H1 (cell line): ENCODE results near the gene BRCA1. TPM values are rescaled to one million over a fixed set of nuclear protein-coding genes. Genes with fewer than 3 reads are reported as not detected.

ENCODE experiments used
- BRCA1 ChIP-seq: IDR thresholded peaks from 2 replicates; pipeline ENCODE4 v1.6.1; 2012; ENCODE audit warnings: low read depth, low read length, improper control_type of control experiment
- CBX5 ChIP-seq: fragments of 300-800, 300-1000 bp; sonication (generic); IDR thresholded peaks from 2 replicates; pipeline ENCODE4 v1.7.1; 2016; ENCODE audit warnings: antibody characterized with exemption, low read length, low read depth
- GABPA ChIP-seq: IDR thresholded peaks from 2 replicates; pipeline ENCODE4 v1.6.1; 2011; ENCODE audit warnings: mild to moderate bottlenecking, low read length, moderate library complexity, borderline replicate concordance; ENCODE audit not compliant: insufficient read depth
- HDAC2 ChIP-seq, 2 experiments: fragments of 300-600 bp in 1 of 2; sonication (generic) in 1 of 2; IDR thresholded peaks; 2 replicates each; pipeline ENCODE4 v1.6.1; 2011 to 2012; ENCODE audit warnings: low read depth in 2 of 2, low read length in 2 of 2, mild to moderate bottlenecking in 2 of 2, moderate library complexity in 2 of 2, borderline replicate concordance in 1 of 2, inconsistent platforms in 1 of 2
- HDAC6 ChIP-seq: IDR thresholded peaks from one replicate; pipeline ENCODE4 v1.7.1; 2012; ENCODE audit warnings: low read depth, mild to moderate bottlenecking, inconsistent platforms, low read length, moderate library complexity
- JUND ChIP-seq: IDR thresholded peaks from 2 replicates; pipeline ENCODE4 v1.6.1; 2011; ENCODE audit warnings: mild to moderate bottlenecking, improper control_type of control experiment, low read length
- KDM4A ChIP-seq: IDR thresholded peaks from one replicate; pipeline ENCODE4 v1.7.1; 2012; ENCODE audit warnings: low read depth, mild to moderate bottlenecking, moderate library complexity, low read length, inconsistent platforms; ENCODE audit not compliant: severe bottlenecking
- NANOG ChIP-seq: IDR thresholded peaks from 2 replicates; pipeline ENCODE4 v1.6.1; 2011; ENCODE audit warnings: low read length, low read depth, mild to moderate bottlenecking, inconsistent platforms; ENCODE audit not compliant: insufficient read depth, poor library complexity, severe bottlenecking
- PHF8 ChIP-seq: fragments of 200-600 bp; sonication (generic); conservative IDR thresholded peaks from 2 replicates; pipeline ENCODE4 v1.7.1; 2012; ENCODE audit warnings: low read depth, mild to moderate bottlenecking, inconsistent platforms, low read length, moderate library complexity
- RBBP5 ChIP-seq: IDR thresholded peaks from 2 replicates; pipeline ENCODE4 v1.7.1; 2012; ENCODE audit warnings: low read depth, mild to moderate bottlenecking, inconsistent platforms, low read length, moderate library complexity, borderline replicate concordance
- RNF2 ChIP-seq: fragments of 200-900, 300-1000 bp; sonication (generic); IDR thresholded peaks from 2 replicates; pipeline ENCODE4 v1.7.1; 2016; ENCODE audit warnings: borderline replicate concordance, low read depth, mild to moderate bottlenecking, antibody characterized with exemption, low read length; ENCODE audit not compliant: poor library complexity, severe bottlenecking; ENCODE audit errors: missing control alignments
- SIRT6 ChIP-seq: IDR thresholded peaks from one replicate; pipeline ENCODE4 v1.7.1; 2012; ENCODE audit warnings: low read length, inconsistent platforms
- SIX5 ChIP-seq: IDR thresholded peaks from 2 replicates; pipeline ENCODE4 v1.6.1; 2011; ENCODE audit warnings: mild to moderate bottlenecking, low read depth, low read length
- TBP ChIP-seq: IDR thresholded peaks from 2 replicates; pipeline ENCODE4 v1.6.1; 2011; ENCODE audit warnings: low read depth, low read length, improper control_type of control experiment
- polyA plus RNA-seq, 7 experiments: library from polyadenylated mRNA; depleted of rRNA in 3 of 7; stranded (reverse) in 5 of 7; unstranded in 2 of 7; fragments of >200 nt in 5 of 7; fragments of 200-250 nt in 2 of 7; gene quantifications; 1 replicate in 5 of 7; 2 replicates in 1 of 7; 4 replicates in 1 of 7; pipeline versions ENCODE4 v1.2.1 to v1.2.3, GENCODE V29; 2011 to 2013; ENCODE audit warnings: missing spikeins in 2 of 7, mixed read lengths in 2 of 7
- total RNA-seq: library from RNA; stranded (reverse); fragmentation: NEBNext Ultra II Directional; extraction: Animal tissue kit (Norgen Biotek cat#: 25700); gene quantifications from 2 replicates; pipeline ENCODE4 v1.2.1, GENCODE V29; 2021
- TF ChIP-seq, protein P1 (sequence below), 3 experiments: IDR thresholded peaks; 1 replicate in 2 of 3; 2 replicates in 1 of 3; pipeline versions ENCODE4 v1.5.1 to v1.6.1; 2011; ENCODE audit warnings: low read length in 3 of 3, mild to moderate bottlenecking in 3 of 3, inconsistent platforms in 2 of 3, low read depth in 1 of 3, moderate library complexity in 1 of 3; ENCODE audit not compliant: insufficient read depth in 1 of 3; ENCODE audit errors: control extremely low read depth in 1 of 3
- TF ChIP-seq, protein P2 (sequence below): IDR thresholded peaks from 2 replicates; pipeline ENCODE4 v1.6.1; 2012; ENCODE audit warnings: low read length, inconsistent platforms
- TF ChIP-seq, protein P3 (sequence below): IDR thresholded peaks from 2 replicates; pipeline ENCODE4 v1.6.1; 2012; ENCODE audit warnings: inconsistent platforms

The BRCA1 gene
- total and polyA plus RNA-seq, 2 of the 8 experiments (the other 6 are each of a cell fraction or from before 2014, with no cell fraction given), result 30.7 to 39.2 TPM

DNA sequence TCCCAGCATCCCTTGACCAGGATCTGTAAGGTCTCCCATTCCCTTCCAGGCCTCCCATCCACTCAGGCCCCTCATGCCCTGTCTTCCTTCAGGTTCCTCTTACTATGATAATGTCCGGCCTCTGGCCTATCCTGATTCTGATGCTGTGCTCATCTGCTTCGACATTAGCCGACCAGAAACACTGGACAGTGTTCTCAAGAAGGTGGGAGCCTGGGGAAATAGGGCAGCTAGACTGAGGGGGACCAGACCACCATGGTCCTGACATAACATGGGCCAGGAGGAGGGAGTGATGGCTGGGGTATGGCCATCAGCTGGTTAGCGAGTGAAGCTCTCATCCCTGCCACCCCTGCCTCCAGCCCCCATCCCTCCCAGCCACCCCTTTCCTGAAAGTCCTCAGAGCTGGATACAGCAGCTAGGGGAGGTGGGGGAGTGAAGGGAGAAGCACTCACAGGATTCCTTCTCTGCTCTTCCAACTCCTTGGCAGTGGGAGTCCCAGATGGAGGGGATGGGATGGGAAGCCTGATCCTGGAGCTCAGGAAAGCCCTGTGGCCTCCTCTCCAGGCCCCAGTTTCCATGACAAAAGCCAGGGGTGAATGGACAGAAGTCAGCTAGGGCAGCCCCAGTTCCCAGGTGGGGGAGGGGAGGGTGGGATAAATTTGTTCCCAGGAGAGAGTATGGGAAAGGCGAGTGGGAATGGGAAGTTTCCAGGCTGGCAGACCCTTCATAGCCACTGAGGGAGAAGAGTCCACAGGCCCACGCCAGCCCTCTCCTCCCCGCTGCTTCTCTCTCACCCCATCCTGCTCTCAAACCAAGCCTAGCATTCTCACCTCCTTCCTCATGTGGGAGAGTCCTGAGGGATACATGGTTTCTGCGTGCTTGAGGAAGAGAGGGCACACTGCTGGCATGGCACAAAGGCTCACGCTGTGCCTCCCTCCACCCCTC is 97.8 kb downstream of the BRCA1 start (continued):
- TF ChIP-seq HDAC2 (IDR thresholded peaks at IDR 0.05; ENCODE audit: borderline replicate concordance in 1 of 2, low read depth in 2 of 2, low read length in 2 of 2) (0 out of 4 replicates have a peak, but pooled peaks of 1 of the 2 experiments have one; percentile 39), RBBP5 (peak; percentile 85; the same call in 1 of the 2 replicates), CBX5 (no peak), KDM4A (peak; percentile 1), HDAC6 (no peak), SIX5 (no peak), JUND (no peak), TBP (peak; percentile 26; the same call in 1 of the 2 replicates), NANOG (no peak), RNF2 (no peak), BRCA1 (no peak), PHF8 (no peak), GABPA (0 out of 2 replicates have a peak, but pooled peaks have one; percentile 17), SIRT6 (no peak)
- TF ChIP-seq, protein P1, sequence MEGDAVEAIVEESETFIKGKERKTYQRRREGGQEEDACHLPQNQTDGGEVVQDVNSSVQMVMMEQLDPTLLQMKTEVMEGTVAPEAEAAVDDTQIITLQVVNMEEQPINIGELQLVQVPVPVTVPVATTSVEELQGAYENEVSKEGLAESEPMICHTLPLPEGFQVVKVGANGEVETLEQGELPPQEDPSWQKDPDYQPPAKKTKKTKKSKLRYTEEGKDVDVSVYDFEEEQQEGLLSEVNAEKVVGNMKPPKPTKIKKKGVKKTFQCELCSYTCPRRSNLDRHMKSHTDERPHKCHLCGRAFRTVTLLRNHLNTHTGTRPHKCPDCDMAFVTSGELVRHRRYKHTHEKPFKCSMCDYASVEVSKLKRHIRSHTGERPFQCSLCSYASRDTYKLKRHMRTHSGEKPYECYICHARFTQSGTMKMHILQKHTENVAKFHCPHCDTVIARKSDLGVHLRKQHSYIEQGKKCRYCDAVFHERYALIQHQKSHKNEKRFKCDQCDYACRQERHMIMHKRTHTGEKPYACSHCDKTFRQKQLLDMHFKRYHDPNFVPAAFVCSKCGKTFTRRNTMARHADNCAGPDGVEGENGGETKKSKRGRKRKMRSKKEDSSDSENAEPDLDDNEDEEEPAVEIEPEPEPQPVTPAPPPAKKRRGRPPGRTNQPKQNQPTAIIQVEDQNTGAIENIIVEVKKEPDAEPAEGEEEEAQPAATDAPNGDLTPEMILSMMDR (IDR thresholded peaks at IDR 0.05; ENCODE audit: control extremely low read depth in 1 of 3, insufficient read depth in 1 of 3, low read depth in 1 of 3, low read length in 3 of 3), result no peak
- TF ChIP-seq, protein P2, sequence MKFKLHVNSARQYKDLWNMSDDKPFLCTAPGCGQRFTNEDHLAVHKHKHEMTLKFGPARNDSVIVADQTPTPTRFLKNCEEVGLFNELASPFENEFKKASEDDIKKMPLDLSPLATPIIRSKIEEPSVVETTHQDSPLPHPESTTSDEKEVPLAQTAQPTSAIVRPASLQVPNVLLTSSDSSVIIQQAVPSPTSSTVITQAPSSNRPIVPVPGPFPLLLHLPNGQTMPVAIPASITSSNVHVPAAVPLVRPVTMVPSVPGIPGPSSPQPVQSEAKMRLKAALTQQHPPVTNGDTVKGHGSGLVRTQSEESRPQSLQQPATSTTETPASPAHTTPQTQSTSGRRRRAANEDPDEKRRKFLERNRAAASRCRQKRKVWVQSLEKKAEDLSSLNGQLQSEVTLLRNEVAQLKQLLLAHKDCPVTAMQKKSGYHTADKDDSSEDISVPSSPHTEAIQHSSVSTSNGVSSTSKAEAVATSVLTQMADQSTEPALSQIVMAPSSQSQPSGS, result no peak
- TF ChIP-seq, protein P3, sequence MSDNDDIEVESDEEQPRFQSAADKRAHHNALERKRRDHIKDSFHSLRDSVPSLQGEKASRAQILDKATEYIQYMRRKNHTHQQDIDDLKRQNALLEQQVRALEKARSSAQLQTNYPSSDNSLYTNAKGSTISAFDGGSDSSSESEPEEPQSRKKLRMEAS, result no peak
